Keratinocyte (primary cell): ENCODE results near the gene ITGB5. TPM values are rescaled to one million over a fixed set of nuclear protein-coding genes. Genes with fewer than 3 reads are reported as not detected.
"Not testable (repeated sequence)": the region's sequence is repeated elsewhere in the genome, so short reads cannot be mapped to it uniquely, and the experiment has no call there.

Experiments used
- DNase-seq: peaks from one replicate; pipeline ENCODE4 v3.0.0-alpha.2; 2011; ENCODE audit warnings: low read depth, missing footprints, low spot score
- FAIRE-seq: peaks from 2 replicates; lab custom pipeline; 2011; peaks lifted over from hg19 to GRCh38; lab: Jason Lieb, UNC
- H2AFZ ChIP-seq: 2 replicates; pipeline ENCODE4 v1.6.0; 2012; ENCODE audit warnings: low read length, control low read depth, inconsistent platforms; ENCODE audit not compliant: control insufficient read depth
- H3K27ac ChIP-seq: 2 replicates; pipeline ENCODE4 v1.5.1; 2011; ENCODE audit warnings: low read length; ENCODE audit not compliant: control insufficient read depth, insufficient read depth
- H3K27me3 ChIP-seq: 3 replicates; pipeline ENCODE4 v1.6.0; 2011; ENCODE audit warnings: low read length; ENCODE audit not compliant: control insufficient read depth, insufficient read depth; ENCODE audit errors: extremely low read depth
- H3K36me3 ChIP-seq, 2 experiments: 2 replicates in 1 of 2; 3 replicates in 1 of 2; pipeline ENCODE4 v1.5.1; 2011; ENCODE audit warnings: low read length in 2 of 2, mild to moderate bottlenecking in 1 of 2; ENCODE audit not compliant: control insufficient read depth in 2 of 2, insufficient read depth in 2 of 2; ENCODE audit errors: extremely low read depth in 1 of 2
- H3K4me1 ChIP-seq: 3 replicates; pipeline ENCODE4 v1.5.1; 2011; ENCODE audit warnings: low read length; ENCODE audit not compliant: control insufficient read depth, insufficient read depth; ENCODE audit errors: extremely low read depth
- H3K4me2 ChIP-seq: 3 replicates; pipeline ENCODE4 v1.6.0; 2011; ENCODE audit warnings: low read depth, low read length; ENCODE audit not compliant: control insufficient read depth, insufficient read depth; ENCODE audit errors: extremely low read depth
- H3K4me3 ChIP-seq, 3 experiments: fragments of 200-600 bp in 1 of 3; sonication (generic) in 1 of 3; 2 replicates in 2 of 3; 3 replicates in 1 of 3; pipeline ENCODE4 v1.5.1; 2011 to 2016; ENCODE audit warnings: low read length in 3 of 3, mild to moderate bottlenecking in 3 of 3, control low read depth in 2 of 3, inconsistent platforms in 1 of 3, low read depth in 1 of 3, mixed read lengths in 1 of 3, mixed run types in 1 of 3, moderate library complexity in 1 of 3; ENCODE audit not compliant: control insufficient read depth in 2 of 3, insufficient read depth in 2 of 3; ENCODE audit errors: extremely low read depth in 1 of 3
- H3K79me2 ChIP-seq: 2 replicates; pipeline ENCODE4 v1.6.0; 2012; ENCODE audit warnings: low read length; ENCODE audit not compliant: control insufficient read depth, insufficient read depth
- H3K9ac ChIP-seq: 3 replicates; pipeline ENCODE4 v1.6.0; 2011; ENCODE audit warnings: low read length; ENCODE audit not compliant: control insufficient read depth, insufficient read depth; ENCODE audit errors: extremely low read depth
- H3K9me1 ChIP-seq: 3 replicates; pipeline ENCODE4 v1.6.0; 2011; ENCODE audit warnings: low read length; ENCODE audit not compliant: control insufficient read depth, insufficient read depth; ENCODE audit errors: extremely low read depth
- H3K9me3 ChIP-seq: 2 replicates; pipeline ENCODE4 v1.5.1; 2012; ENCODE audit warnings: low read depth, low read length; ENCODE audit not compliant: control insufficient read depth
- H4K20me1 ChIP-seq: 3 replicates; pipeline ENCODE4 v1.6.0; 2011; ENCODE audit warnings: low read length; ENCODE audit not compliant: control insufficient read depth, insufficient read depth; ENCODE audit errors: extremely low read depth
- EZH2 ChIP-seq: IDR thresholded peaks from one replicate; pipeline ENCODE4 v1.6.1; 2012; ENCODE audit warnings: inconsistent platforms, mild to moderate bottlenecking, low read length, moderate library complexity
- dilution Hi-C: fragments of 300-500 bp; cut with MboI; formaldehyde crosslinking; loops from one replicate; pipeline ENCODE4 v1.7.0; 2020; ENCODE audit warnings: low sequenced_read_pairs; ENCODE audit not compliant: extremely low pct_ligation_motif_present
- polyA plus RNA-seq, 5 experiments: library from polyadenylated mRNA; depleted of rRNA in 3 of 5; stranded (reverse) in 3 of 5; stranded (forward) in 1 of 5; unstranded in 1 of 5; fragments of >200 nt; gene quantifications; 1 replicate in 1 of 5; 2 replicates in 3 of 5; 3 replicates in 1 of 5; pipeline versions ENCODE4 v1.2.1 to v1.2.3, GENCODE V29; 2011 to 2012; ENCODE audit warnings: missing spikeins in 2 of 5, low read depth in 1 of 5, low replicate concordance in 1 of 5
- TF ChIP-seq, protein P1 (sequence below), 3 experiments: IDR thresholded peaks in 1 of 3; conservative IDR thresholded peaks in 1 of 3; optimal IDR thresholded peaks in 1 of 3; 2 replicates in 2 of 3; 3 replicates in 1 of 3; pipeline versions ENCODE3 to v1.5.1; 2011; ENCODE audit warnings: low read length in 3 of 3, mild to moderate bottlenecking in 3 of 3, moderate library complexity in 2 of 3, control low read depth in 1 of 3, inconsistent platforms in 1 of 3; ENCODE audit not compliant: insufficient read depth in 2 of 3; ENCODE audit errors: extremely low read depth in 1 of 3

Gene ITGB5
- polyA plus RNA-seq, 1 donor (not counting 4 experiments of a cell fraction or from before 2014, with no cell fraction given), result 136 TPM

DNA sequence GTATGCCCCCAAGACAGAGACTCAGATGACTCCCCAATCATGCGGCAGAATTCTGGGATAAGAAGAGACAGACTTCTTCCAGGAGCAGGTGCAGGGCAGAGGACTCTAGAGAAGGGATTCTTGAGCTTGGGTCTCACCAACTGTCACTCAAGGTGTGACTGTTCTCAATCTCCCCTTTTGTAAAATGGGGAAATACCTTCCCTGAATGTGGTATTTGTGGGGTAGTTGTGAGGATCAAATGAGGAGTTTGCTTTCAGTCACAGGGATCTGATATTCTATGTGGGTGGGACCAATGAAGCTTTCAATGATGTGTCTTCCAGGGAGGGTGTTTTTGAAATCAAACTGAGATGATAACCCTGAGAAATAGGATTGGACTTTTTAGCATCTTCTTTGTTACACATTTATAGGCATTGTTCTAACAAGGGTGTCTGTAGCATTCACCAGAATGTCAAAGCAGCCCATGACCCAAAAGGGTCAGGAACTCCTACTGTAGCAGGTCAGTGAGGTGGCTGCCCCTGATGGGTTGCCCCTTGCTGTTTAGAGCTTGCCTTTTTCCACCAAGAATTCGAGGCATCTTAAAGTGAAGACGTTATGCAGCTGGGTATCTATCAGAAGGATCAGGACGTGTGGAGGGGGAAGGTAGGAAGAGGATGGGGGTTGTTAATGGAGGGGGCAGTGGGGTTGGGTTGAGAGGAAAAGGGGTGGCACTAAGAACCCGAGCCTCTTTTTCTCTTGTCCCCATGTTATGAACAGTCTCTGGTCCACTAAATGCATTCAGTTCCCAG, 128.1 kb downstream of the ITGB5 start:
- no peak overlapping the region for H3K9ac ChIP-seq
- DNase-seq, result no peak
- no peaks in the 10 kb centered on the region for H3K9me3 ChIP-seq
- no peaks in the 10 kb centered on the region for H3K9me1 ChIP-seq
- peaks cover 11 to 12% of the 10 kb centered on the region in 2 experiments for H3K36me3 ChIP-seq
- H3K4me3 ChIP-seq, result no peak overlapping the region
- no peak overlapping the region for H3K4me2 ChIP-seq
- H3K79me2 ChIP-seq, result no peaks in the 10 kb centered on the region
- no peak overlapping the region for H3K27ac ChIP-seq
- H4K20me1 ChIP-seq, result peaks cover 5% of the 10 kb centered on the region
- FAIRE-seq, result no peak
- dilution Hi-C loops, result no loop called here
- no peaks in the 10 kb centered on the region for H3K27me3 ChIP-seq
- no peak overlapping the region for H2AFZ ChIP-seq
- H3K4me1 ChIP-seq, result peaks cover 4% of the 10 kb centered on the region
- TF ChIP-seq, protein P1, sequence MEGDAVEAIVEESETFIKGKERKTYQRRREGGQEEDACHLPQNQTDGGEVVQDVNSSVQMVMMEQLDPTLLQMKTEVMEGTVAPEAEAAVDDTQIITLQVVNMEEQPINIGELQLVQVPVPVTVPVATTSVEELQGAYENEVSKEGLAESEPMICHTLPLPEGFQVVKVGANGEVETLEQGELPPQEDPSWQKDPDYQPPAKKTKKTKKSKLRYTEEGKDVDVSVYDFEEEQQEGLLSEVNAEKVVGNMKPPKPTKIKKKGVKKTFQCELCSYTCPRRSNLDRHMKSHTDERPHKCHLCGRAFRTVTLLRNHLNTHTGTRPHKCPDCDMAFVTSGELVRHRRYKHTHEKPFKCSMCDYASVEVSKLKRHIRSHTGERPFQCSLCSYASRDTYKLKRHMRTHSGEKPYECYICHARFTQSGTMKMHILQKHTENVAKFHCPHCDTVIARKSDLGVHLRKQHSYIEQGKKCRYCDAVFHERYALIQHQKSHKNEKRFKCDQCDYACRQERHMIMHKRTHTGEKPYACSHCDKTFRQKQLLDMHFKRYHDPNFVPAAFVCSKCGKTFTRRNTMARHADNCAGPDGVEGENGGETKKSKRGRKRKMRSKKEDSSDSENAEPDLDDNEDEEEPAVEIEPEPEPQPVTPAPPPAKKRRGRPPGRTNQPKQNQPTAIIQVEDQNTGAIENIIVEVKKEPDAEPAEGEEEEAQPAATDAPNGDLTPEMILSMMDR (optimal IDR thresholded peaks at IDR 0.05 in 1 of 3, IDR thresholded peaks at IDR 0.05 in 1 of 3, conservative IDR thresholded peaks at IDR 0.05 in 1 of 3; ENCODE audit: extremely low read depth in 1 of 3, insufficient read depth in 2 of 3, low read length in 3 of 3), result no peak
- no peak for TF ChIP-seq EZH2

DNA sequence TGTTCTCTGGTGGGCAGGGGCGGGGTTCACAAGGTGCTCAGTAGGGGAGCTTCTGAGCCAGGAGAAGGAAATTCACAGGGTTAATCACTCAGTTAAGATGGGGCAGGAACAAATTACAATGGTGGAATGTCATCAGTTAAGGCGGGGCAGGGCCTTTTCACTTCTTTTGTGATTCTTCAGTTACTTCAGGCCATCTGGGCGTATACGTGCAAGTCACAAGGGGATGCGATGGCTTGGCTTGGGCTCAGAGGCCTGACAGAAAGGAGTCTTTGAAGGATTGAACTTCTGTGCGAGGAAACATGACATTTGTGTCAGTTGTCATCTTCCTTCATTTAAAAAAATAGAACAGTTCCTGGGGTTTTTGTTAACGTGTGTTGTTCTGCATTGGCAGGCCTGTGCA, 129.2 kb downstream of the ITGB5 start:
- H3K9me1 ChIP-seq, H2AFZ ChIP-seq, H3K9me3 ChIP-seq, H3K27ac ChIP-seq, H3K4me1 ChIP-seq, H3K4me2 ChIP-seq, DNase-seq, H3K79me2 ChIP-seq, H3K36me3 ChIP-seq, H3K4me3 ChIP-seq, H4K20me1 ChIP-seq, H3K27me3 ChIP-seq, H3K9ac ChIP-seq, FAIRE-seq, dilution Hi-C loops: not testable (repeated sequence)
